ENCODE results near the gene ASCC1. TPM values are rescaled to one million over a fixed set of nuclear protein-coding genes. Genes with fewer than 3 reads are reported as not detected.

ASCC1 gene
- total and polyA plus RNA-seq, 7 experiments from 2014 or later: 19.4 to 33.1 (median 24.4) TPM

DNA sequence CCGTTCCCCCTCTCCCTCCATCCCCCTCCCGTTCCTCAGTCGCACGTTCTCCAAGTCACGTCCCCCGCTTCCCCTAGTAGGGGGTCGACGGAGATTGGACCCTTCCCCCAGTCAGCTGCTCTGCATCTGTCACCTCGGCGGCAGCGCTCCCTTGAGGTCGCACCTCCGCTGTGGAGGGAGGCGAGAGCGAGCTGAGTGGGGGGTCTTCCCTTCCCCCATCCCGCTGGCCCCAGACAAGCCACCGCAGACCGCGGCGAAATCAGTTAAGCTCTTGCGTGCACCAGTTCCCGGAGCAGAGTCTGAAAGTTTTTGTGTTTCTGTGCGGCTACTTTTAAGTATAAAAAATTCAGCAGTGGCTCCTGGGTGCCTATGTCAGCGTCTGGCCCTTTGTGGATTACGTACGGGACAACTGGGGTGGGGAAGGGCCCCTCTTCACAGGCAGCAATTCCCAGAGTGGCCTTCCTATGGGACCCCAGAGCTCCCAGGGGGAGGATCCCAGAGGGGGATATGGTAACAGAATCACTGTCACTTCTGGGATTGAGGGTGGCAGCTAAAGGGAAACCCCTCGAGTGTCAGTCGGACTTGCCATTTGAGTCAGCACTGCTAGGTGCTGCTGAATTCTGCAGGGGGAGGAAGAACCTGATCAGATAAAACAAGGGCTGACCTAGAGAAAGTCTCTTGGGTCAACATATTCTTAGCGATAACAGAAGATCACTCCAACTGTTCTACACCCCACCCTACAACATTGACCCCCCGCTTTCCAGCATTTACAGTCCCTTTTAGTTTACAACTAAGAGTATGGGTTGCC is 45.1 kb upstream of the ASCC1 start:
- Histone ChIP-seq H3K27ac (ENCODE audit: low read depth, low read length) (peak overlapping the region; percentile 78), H3K36me3 (ENCODE audit: control insufficient read depth in 2 of 3, insufficient read depth in 3 of 3, low read length in 3 of 3) (no peaks in the 10 kb centered on the region), H3K27me3 (ENCODE audit: control insufficient read depth in 2 of 2, insufficient read depth in 2 of 2, low read length in 2 of 2) (no peaks in the 10 kb centered on the region), H3K4me3 (ENCODE audit: low read length) (peak overlapping the region; percentile 68), H3K4me1 (ENCODE audit: control insufficient read depth in 2 of 2, insufficient read depth in 2 of 2, low read length in 2 of 2) (peaks cover 45 to 59% of the 10 kb centered on the region in 2 donors), H3K9me3 (ENCODE audit: control insufficient read depth in 2 of 3, low read length in 3 of 3) (no peaks in the 10 kb centered on the region)
- DNase-seq (peak in 6 of 9 donors; percentile 50 to 71 (median 58)), ATAC-seq (peak; percentile 40)
- no peaks in the 10 kb centered on the region for H3K9me3 Mint-ChIP-seq
- POLR2A ChIA-PET: interaction anchor here (0.6 to 18.6 kb wide), 16 partner anchors 12 to 167 kb away, joined by 3 to 219 read pairs (median 4); partner anchors contain the start of genes ANAPC16, ASCC1 and DDIT4
- no peaks in the 10 kb centered on the region for H3K36me3 Mint-ChIP-seq
- no peaks in the 10 kb centered on the region for H3K27me3 Mint-ChIP-seq
- peaks cover 28 to 81% (median 65%) of the 10 kb centered on the region in 7 donors for H3K4me1 Mint-ChIP-seq
- H3K27ac Mint-ChIP-seq: peak overlapping the region; percentile 87 to 97 (median 94)
- CTCF ChIA-PET: interaction anchor here (1.3 to 9.3 kb wide), 4 partner anchors 10 to 14 kb away, joined by 3 to 46 read pairs (median 6); partner anchors contain the start of gene DDIT4
- intact Hi-C loops (cut with micrococcal nuclease): loop anchor here (1.0 to 5.0 kb wide), 8 partner anchors 12 to 409 kb away; partner anchors contain the start of genes DDIT4 (in 2 of the 2), ANAPC16 (in 1 of the 2), ASCC1 (in 1 of the 2) and PSAP (in 1 of the 2)
- peak overlapping the region; percentile 83 to 93 (median 90) for H3K4me3 Mint-ChIP-seq

DNA sequence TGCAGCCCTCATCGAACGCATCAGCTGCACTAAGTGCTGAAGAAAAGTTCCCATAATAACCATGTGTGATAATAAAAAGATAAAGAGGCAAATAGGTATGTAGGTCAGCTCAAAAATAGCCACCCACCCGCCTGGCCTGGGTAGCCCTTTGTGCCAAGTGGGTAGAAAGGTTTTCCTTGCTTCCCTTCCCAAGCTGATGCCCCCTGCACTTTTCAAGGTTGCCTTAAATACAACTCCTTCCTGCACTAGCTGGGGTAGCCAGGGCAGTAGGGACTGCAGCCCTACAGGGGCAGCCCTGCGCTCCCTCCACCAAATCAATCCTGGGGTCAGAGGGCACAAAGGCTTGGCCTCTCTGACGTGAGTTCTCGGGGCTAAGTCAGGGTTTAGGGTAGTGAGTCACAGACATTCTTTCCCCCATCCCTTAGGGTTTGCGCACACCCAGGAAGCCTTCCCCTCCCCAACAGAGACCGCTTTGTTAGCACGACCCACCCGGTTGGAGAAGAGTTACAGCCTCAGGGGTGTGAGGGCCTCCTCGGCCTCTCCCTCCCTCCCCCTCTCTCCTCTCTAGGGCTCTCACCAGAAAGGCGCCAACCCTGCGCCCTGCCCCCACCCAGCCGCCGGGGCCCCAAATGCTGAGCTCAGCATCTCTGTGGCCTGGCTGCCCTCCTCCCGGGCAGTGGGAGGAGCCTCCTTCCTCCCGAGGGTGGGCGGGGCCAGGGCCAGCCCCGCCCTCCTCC is 44.3 kb upstream of the ASCC1 start:
- Mint-ChIP-seq H3K36me3 (no peaks in the 10 kb centered on the region), H3K27ac (peak overlapping the region; percentile 87 to 97 (median 94)), H3K4me1 (peaks cover 32 to 82% (median 69%) of the 10 kb centered on the region in 7 donors), H3K9me3 (no peaks in the 10 kb centered on the region), H3K4me3 (peak overlapping the region; percentile 83 to 93 (median 90)), H3K27me3 (no peaks in the 10 kb centered on the region)
- Histone ChIP-seq H3K4me3 (ENCODE audit: low read length) (peak overlapping the region; percentile 68), H3K27ac (ENCODE audit: low read depth, low read length) (peak overlapping the region; percentile 78), H3K4me1 (ENCODE audit: control insufficient read depth in 2 of 2, insufficient read depth in 2 of 2, low read length in 2 of 2) (peaks cover 47 to 66% of the 10 kb centered on the region in 2 donors), H3K9me3 (ENCODE audit: control insufficient read depth in 2 of 3, low read length in 3 of 3) (no peaks in the 10 kb centered on the region), H3K27me3 (ENCODE audit: control insufficient read depth in 2 of 2, insufficient read depth in 2 of 2, low read length in 2 of 2) (no peaks in the 10 kb centered on the region), H3K36me3 (ENCODE audit: control insufficient read depth in 2 of 3, insufficient read depth in 3 of 3, low read length in 3 of 3) (no peaks in the 10 kb centered on the region)
- intact Hi-C loops (cut with micrococcal nuclease): loop anchor here (1.0 to 5.0 kb wide), 5 partner anchors 12 to 408 kb away; partner anchors contain the start of genes PSAP (in 1 of the 2) and SPOCK2 (in 1 of the 2)
- ChIA-PET CTCF (interaction anchor here (0.7 to 9.3 kb wide), 7 partner anchors 10 to 80 kb away, joined by 3 to 46 read pairs (median 4); partner anchors contain the start of gene DDIT4), POLR2A (interaction anchor here (0.7 to 18.6 kb wide), 17 partner anchors 13 to 167 kb away, joined by 3 to 219 read pairs (median 5); partner anchors contain the start of genes ANAPC16, ASCC1 and DDIT4)
- ATAC-seq (peak; percentile 85), DNase-seq (peak in 8 of 9 donors; percentile 55 to 89 (median 66))

DNA sequence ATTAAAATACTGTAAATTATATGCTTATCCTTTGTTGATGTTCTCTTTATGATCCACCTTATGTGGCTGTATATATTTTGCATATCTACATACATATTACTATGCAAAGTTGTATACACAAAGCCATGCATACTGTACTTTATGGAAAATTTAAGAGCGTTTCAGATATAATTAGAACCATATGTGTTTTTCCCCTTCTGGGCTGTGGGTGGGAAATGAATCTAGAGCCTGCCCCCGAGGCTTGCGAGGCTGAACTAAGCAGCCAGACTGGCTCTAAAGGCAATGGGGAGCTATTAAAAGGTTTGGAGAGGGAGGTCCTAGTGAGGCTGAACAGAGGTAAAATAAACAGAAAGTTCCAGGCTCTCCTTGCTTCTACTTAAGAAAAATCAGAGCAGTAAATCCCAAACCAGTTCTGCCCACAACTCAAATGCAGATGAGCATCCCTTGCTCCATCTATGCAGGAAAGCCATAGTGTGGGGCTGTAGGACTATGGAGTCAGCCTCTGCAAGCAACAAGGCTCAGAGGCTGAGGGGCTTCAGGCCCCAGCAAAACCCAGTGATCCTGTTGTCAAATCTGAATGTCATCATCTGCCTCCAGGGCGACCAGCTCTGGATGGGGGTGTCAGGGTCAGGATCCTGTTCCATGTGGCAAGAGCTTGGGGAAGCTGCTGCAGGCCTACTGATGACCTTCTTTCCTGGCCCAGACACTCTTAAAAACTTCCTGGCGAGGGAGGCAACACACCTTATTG is 43.6 kb upstream of the ASCC1 start:
- peak overlapping the region; percentile 83 to 93 (median 90) for H3K4me3 Mint-ChIP-seq
- Histone ChIP-seq H3K36me3 (ENCODE audit: control insufficient read depth in 2 of 3, insufficient read depth in 3 of 3, low read length in 3 of 3) (no peaks in the 10 kb centered on the region), H3K4me3 (ENCODE audit: low read length) (peak overlapping the region; percentile 68), H3K27ac (ENCODE audit: low read depth, low read length) (peak overlapping the region; percentile 78), H3K9me3 (ENCODE audit: control insufficient read depth in 2 of 3, low read length in 3 of 3) (no peaks in the 10 kb centered on the region), H3K4me1 (ENCODE audit: control insufficient read depth in 2 of 2, insufficient read depth in 2 of 2, low read length in 2 of 2) (peaks cover 48 to 74% of the 10 kb centered on the region in 2 donors), H3K27me3 (ENCODE audit: control insufficient read depth in 2 of 2, insufficient read depth in 2 of 2, low read length in 2 of 2) (no peaks in the 10 kb centered on the region)
- H3K4me1 Mint-ChIP-seq: peaks cover 37 to 84% (median 72%) of the 10 kb centered on the region in 7 donors
- ChIA-PET CTCF (interaction anchor here (0.6 to 9.3 kb wide), 8 partner anchors 11 to 171 kb away, joined by 3 to 46 read pairs (median 4); partner anchors contain the start of gene DDIT4), POLR2A (interaction anchor here (0.7 to 18.6 kb wide), 14 partner anchors 12 to 152 kb away, joined by 3 to 219 read pairs (median 8); partner anchors contain the start of genes ANAPC16, ASCC1 and DDIT4)
- ATAC-seq: no peak
- intact Hi-C loops (cut with micrococcal nuclease): loop anchor here (1.0 to 5.0 kb wide), 5 partner anchors 11 to 407 kb away; partner anchors contain the start of genes PSAP (in 1 of the 2) and SPOCK2 (in 1 of the 2)
- no peak for DNase-seq
- H3K9me3 Mint-ChIP-seq: no peaks in the 10 kb centered on the region
- H3K36me3 Mint-ChIP-seq: no peaks in the 10 kb centered on the region
- no peaks in the 10 kb centered on the region for H3K27me3 Mint-ChIP-seq
- peak overlapping the region; percentile 87 to 97 (median 94) for H3K27ac Mint-ChIP-seq

DNA sequence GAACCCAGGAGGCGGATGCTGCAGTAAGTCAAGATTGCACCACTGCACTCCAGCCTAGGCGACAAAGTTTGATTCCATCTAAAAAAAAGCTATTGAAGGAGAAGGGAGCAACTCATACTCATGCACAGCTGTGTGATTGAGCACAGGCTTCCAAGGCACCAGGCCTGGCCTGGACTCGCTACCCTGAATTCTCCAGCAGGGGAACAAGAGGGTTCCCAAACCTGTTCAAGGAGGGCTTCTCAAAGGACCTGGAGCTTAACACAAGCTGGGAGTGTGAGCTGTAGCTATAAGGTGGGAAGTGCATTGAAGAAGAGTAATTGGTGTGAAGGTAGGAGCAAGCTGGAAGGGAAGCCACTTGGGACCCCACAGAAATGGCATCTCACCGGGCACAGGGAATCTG is 42.5 kb upstream of the ASCC1 start:
- Histone ChIP-seq H3K36me3 (ENCODE audit: control insufficient read depth in 2 of 3, insufficient read depth in 3 of 3, low read length in 3 of 3) (no peaks in the 10 kb centered on the region), H3K27me3 (ENCODE audit: control insufficient read depth in 2 of 2, insufficient read depth in 2 of 2, low read length in 2 of 2) (no peaks in the 10 kb centered on the region), H3K9me3 (ENCODE audit: control insufficient read depth in 2 of 3, low read length in 3 of 3) (no peaks in the 10 kb centered on the region), H3K4me3 (ENCODE audit: low read length) (no peak overlapping the region), H3K27ac (ENCODE audit: low read depth, low read length) (peak overlapping the region; percentile 17), H3K4me1 (ENCODE audit: control insufficient read depth in 2 of 2, insufficient read depth in 2 of 2, low read length in 2 of 2) (peaks cover 49 to 78% of the 10 kb centered on the region in 2 donors)
- no peaks in the 10 kb centered on the region for H3K36me3 Mint-ChIP-seq
- H3K27ac Mint-ChIP-seq: peak overlapping the region in 8 of 9 donors; percentile 67 to 95 (median 84)
- ChIA-PET CTCF (interaction anchor here (0.7 to 9.3 kb wide), 3 partner anchors 11 to 918 kb away, joined by 3 to 46 read pairs (median 3); partner anchors contain the start of gene DDIT4), POLR2A (interaction anchor here (0.6 to 18.6 kb wide), 11 partner anchors 11 to 156 kb away, joined by 3 to 219 read pairs (median 5); partner anchors contain the start of gene DDIT4)
- no peak for ATAC-seq
- peak overlapping the region in 8 of 10 donors; percentile 10 to 69 (median 50) for H3K4me3 Mint-ChIP-seq
- no peaks in the 10 kb centered on the region for H3K27me3 Mint-ChIP-seq
- H3K9me3 Mint-ChIP-seq: no peaks in the 10 kb centered on the region
- DNase-seq: no peak
- peaks cover 37 to 84% (median 70%) of the 10 kb centered on the region in 7 donors for H3K4me1 Mint-ChIP-seq
- intact Hi-C loops (cut with micrococcal nuclease): no loop called here

DNA sequence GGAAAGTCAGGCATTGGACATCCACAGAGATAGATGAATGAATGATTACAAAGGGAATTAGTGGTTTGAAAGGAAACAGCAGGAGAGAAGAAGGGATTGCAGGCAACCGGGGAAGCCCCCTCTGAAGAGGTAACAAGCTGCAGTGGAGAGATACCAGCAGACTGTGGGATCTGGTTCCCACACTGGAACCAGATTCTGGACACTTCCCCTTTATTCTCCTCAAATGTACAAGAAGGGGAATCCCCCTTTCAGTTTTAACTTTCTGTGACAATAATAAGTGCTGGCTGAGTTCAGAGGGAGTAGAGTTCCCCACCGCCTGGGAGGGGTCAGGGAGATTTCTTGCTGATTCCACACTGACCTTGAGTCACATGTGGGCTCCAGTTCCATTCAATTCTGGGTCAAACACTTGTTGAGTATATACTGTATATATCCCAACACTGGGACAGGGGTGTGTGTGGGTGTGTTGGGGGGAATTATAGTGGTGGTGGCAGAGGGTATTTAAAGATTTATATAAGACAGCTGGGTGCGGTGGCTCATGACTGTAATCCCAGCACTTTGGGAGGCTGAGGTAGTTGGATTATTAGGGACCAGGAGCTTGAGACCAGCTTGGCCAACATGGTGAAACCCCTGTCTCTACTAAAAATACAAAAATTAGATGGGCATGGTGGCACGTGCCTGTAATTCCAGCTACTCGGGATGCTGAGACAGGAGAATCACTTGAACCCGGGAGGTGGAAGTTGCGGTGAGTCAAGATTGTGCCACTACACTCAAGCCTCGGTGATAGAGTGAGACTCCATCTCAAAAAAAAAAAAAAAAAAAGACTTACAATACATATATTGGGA is 41.2 kb upstream of the ASCC1 start:
- H3K9me3 Mint-ChIP-seq: no peaks in the 10 kb centered on the region
- DNase-seq: no peak
- Histone ChIP-seq H3K27ac (ENCODE audit: low read depth, low read length) (no peak overlapping the region), H3K9me3 (ENCODE audit: control insufficient read depth in 2 of 3, low read length in 3 of 3) (no peaks in the 10 kb centered on the region), H3K36me3 (ENCODE audit: control insufficient read depth in 2 of 3, insufficient read depth in 3 of 3, low read length in 3 of 3) (no peaks in the 10 kb centered on the region), H3K4me1 (ENCODE audit: control insufficient read depth in 2 of 2, insufficient read depth in 2 of 2, low read length in 2 of 2) (peaks cover 38 to 80% of the 10 kb centered on the region in 2 donors), H3K4me3 (ENCODE audit: low read length) (no peak overlapping the region), H3K27me3 (ENCODE audit: control insufficient read depth in 2 of 2, insufficient read depth in 2 of 2, low read length in 2 of 2) (no peaks in the 10 kb centered on the region)
- no peaks in the 10 kb centered on the region for H3K36me3 Mint-ChIP-seq
- POLR2A ChIA-PET: interaction anchor here (0.6 to 18.6 kb wide), 5 partner anchors 9 to 69 kb away, joined by 3 to 219 read pairs (median 3); partner anchors contain the start of gene DDIT4
- H3K4me1 Mint-ChIP-seq: peaks cover 48 to 88% (median 77%) of the 10 kb centered on the region in 7 donors
- no peaks in the 10 kb centered on the region for H3K27me3 Mint-ChIP-seq
- H3K4me3 Mint-ChIP-seq: peak overlapping the region in 6 of 10 donors; percentile 13 to 55 (median 45)
- CTCF ChIA-PET: interaction anchor here (9.3 kb wide), 1 partner anchor 18 kb away, joined by 46 read pairs; the partner anchor contains the start of gene DDIT4
- H3K27ac Mint-ChIP-seq: peak overlapping the region; percentile 8 to 97 (median 79)
- peak; percentile 34 for ATAC-seq
- intact Hi-C loops (cut with micrococcal nuclease): no loop called here

Data from naive thymus-derived CD4-positive, alpha-beta T cell (primary cell).